Measurements from ENCODE around the gene PTPN1. TPM values are rescaled to one million over a fixed set of nuclear protein-coding genes. Genes with fewer than 3 reads are reported as not detected.

Gene PTPN1
- polyA plus RNA-seq, 1 donor (not counting 4 experiments of a cell fraction or from before 2014, with no cell fraction given), result 61.6 TPM

DNA sequence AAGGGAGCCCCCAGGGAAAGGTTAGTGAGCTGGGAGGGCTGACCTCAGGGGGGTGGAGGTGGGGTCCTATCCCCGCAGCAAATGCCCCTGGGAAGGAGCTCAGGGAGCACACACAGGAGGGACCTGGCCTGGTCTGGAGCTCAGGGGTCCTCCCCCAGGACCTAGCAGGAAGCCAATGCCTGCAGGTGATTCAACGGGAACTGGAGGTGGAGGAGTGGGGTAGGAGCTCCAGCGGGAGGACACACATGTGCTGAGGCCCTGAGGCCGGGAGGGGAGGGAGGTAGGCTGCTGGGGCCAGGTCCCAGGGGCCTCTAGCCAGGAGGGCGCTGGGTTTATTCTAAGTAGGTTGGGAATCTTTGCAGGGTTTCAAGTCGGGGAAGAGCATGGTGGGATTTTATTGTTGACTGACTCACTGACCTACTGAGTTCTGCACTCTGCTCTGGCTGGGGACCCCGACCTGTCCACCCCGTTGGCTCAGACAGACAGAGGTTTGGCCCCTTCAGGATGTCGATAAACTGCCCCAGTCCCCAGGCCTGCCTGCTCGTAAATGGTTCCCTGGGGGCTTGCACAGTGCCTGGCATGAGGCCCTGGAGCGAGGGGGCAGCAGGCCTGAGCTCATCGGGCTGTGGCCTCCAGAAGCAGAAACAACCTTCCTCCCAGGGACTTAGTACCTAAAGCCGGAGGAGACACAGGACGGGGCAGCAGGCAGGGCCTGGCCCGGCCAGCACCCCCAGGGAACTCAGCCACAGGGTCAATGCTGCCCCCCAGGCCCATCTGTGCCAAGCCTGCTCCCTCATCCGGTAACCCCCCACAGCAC is 118.9 kb downstream of the PTPN1 start:
- Histone ChIP-seq H4K20me1 (ENCODE audit: control insufficient read depth, extremely low read depth, insufficient read depth, low read length) (no peaks in the 10 kb centered on the region), H3K4me1 (ENCODE audit: control insufficient read depth, extremely low read depth, insufficient read depth, low read length) (peaks cover 14% of the 10 kb centered on the region), H3K36me3 (ENCODE audit: control insufficient read depth in 2 of 2, extremely low read depth in 1 of 2, insufficient read depth in 2 of 2, low read length in 2 of 2) (no peaks in the 10 kb centered on the region), H3K9me3 (ENCODE audit: control insufficient read depth, low read depth, low read length) (no peaks in the 10 kb centered on the region), H3K4me2 (ENCODE audit: control insufficient read depth, extremely low read depth, insufficient read depth, low read depth, low read length) (no peak overlapping the region), H3K9ac (ENCODE audit: control insufficient read depth, extremely low read depth, insufficient read depth, low read length) (no peak overlapping the region), H2AFZ (ENCODE audit: control insufficient read depth, low read length) (no peak overlapping the region), H3K9me1 (ENCODE audit: control insufficient read depth, extremely low read depth, insufficient read depth, low read length) (no peaks in the 10 kb centered on the region), H3K27me3 (ENCODE audit: control insufficient read depth, extremely low read depth, insufficient read depth, low read length) (peaks cover 15% of the 10 kb centered on the region), H3K27ac (ENCODE audit: control insufficient read depth, insufficient read depth, low read length) (no peak overlapping the region), H3K4me3 (ENCODE audit: control insufficient read depth in 2 of 3, extremely low read depth in 1 of 3, insufficient read depth in 2 of 3, low read depth in 1 of 3, low read length in 3 of 3) (no peak overlapping the region), H3K79me2 (ENCODE audit: control insufficient read depth, insufficient read depth, low read length) (no peaks in the 10 kb centered on the region)
- TF ChIP-seq EZH2 (IDR thresholded peaks at IDR 0.05; ENCODE audit: low read length) (no peak), CTCF (optimal IDR thresholded peaks at IDR 0.05 in 1 of 3, IDR thresholded peaks at IDR 0.05 in 1 of 3, conservative IDR thresholded peaks at IDR 0.05 in 1 of 3; ENCODE audit: extremely low read depth in 1 of 3, insufficient read depth in 2 of 3, low read length in 3 of 3) (no peak)
- no peak for FAIRE-seq
- dilution Hi-C loops (cut with MboI; ENCODE audit: extremely low pct_ligation_motif_present, low sequenced_read_pairs), result no loop called here
- DNase-seq (ENCODE audit: low read depth, low spot score), result no peak

- H3K9me1 ChIP-seq (ENCODE audit: control insufficient read depth, extremely low read depth, insufficient read depth, low read length), result no peaks in the 10 kb centered on the region
- no peak overlapping the region for H3K4me2 ChIP-seq (ENCODE audit: control insufficient read depth, extremely low read depth, insufficient read depth, low read depth, low read length)
- H3K9ac ChIP-seq (ENCODE audit: control insufficient read depth, extremely low read depth, insufficient read depth, low read length), result no peak overlapping the region
- no peaks in the 10 kb centered on the region for H3K9me3 ChIP-seq (ENCODE audit: control insufficient read depth, low read depth, low read length)
- no peak overlapping the region for H3K27ac ChIP-seq (ENCODE audit: control insufficient read depth, insufficient read depth, low read length)
- H3K36me3 ChIP-seq (ENCODE audit: control insufficient read depth in 2 of 2, extremely low read depth in 1 of 2, insufficient read depth in 2 of 2, low read length in 2 of 2), result no peaks in the 10 kb centered on the region
- dilution Hi-C loops (cut with MboI; ENCODE audit: extremely low pct_ligation_motif_present, low sequenced_read_pairs), result no loop called here
- TF ChIP-seq EZH2 (IDR thresholded peaks at IDR 0.05; ENCODE audit: low read length) (no peak), CTCF (optimal IDR thresholded peaks at IDR 0.05 in 1 of 3, IDR thresholded peaks at IDR 0.05 in 1 of 3, conservative IDR thresholded peaks at IDR 0.05 in 1 of 3; ENCODE audit: extremely low read depth in 1 of 3, insufficient read depth in 2 of 3, low read length in 3 of 3) (no peak)
- no peak overlapping the region for H3K4me3 ChIP-seq (ENCODE audit: control insufficient read depth in 2 of 3, extremely low read depth in 1 of 3, insufficient read depth in 2 of 3, low read depth in 1 of 3, low read length in 3 of 3)
- DNase-seq (ENCODE audit: low read depth, low spot score), result no peak
- H3K4me1 ChIP-seq (ENCODE audit: control insufficient read depth, extremely low read depth, insufficient read depth, low read length), result peaks cover 14% of the 10 kb centered on the region
- no peaks in the 10 kb centered on the region for H4K20me1 ChIP-seq (ENCODE audit: control insufficient read depth, extremely low read depth, insufficient read depth, low read length)
- no peak for FAIRE-seq
- peaks cover 15% of the 10 kb centered on the region for H3K27me3 ChIP-seq (ENCODE audit: control insufficient read depth, extremely low read depth, insufficient read depth, low read length)
- H2AFZ ChIP-seq (ENCODE audit: control insufficient read depth, low read length), result no peak overlapping the region
- H3K79me2 ChIP-seq (ENCODE audit: control insufficient read depth, insufficient read depth, low read length), result no peaks in the 10 kb centered on the region
These were observed 119.5 kb downstream of the PTPN1 start for GRCh38 chr20:50629670-50630045.

Data from keratinocyte (primary cell).